K562 (cell line): ENCODE results near the gene CAPN3.

Source experiments
- CTCF ChIP-seq, 3 experiments: IDR thresholded peaks in 2 of 3; conservative IDR thresholded peaks in 1 of 3; 2 replicates each; pipeline ENCODE4 v1.5.1; 2011 to 2012; ENCODE audit warnings: low read length in 3 of 3, mild to moderate bottlenecking in 3 of 3, control low read depth in 2 of 3, improper control_type of control experiment in 1 of 3, inconsistent platforms in 1 of 3, low read depth in 1 of 3, mixed read lengths in 1 of 3, moderate library complexity in 1 of 3; ENCODE audit not compliant: insufficient read depth in 2 of 3
- GABPA ChIP-seq: fragments of 200-800 bp; sonication (Bioruptor generic); conservative IDR thresholded peaks from 2 replicates; pipeline ENCODE4 v1.6.1; 2016; ENCODE audit warnings: low read depth, missing genetic modification characterization, missing compliant biosample characterization
- GMEB1 ChIP-seq: fragments of 250-450 bp; sonication (Bioruptor Pico); IDR thresholded peaks from 2 replicates; pipeline ENCODE4 v1.4.0; 2020; ENCODE audit warnings: mild to moderate bottlenecking
- JUND ChIP-seq, 2 experiments: IDR thresholded peaks; 2 replicates in 1 of 2; 3 replicates in 1 of 2; pipeline ENCODE4 v1.6.1; 2011; ENCODE audit warnings: borderline replicate concordance in 2 of 2, low read depth in 2 of 2, low read length in 2 of 2, improper control_type of control experiment in 1 of 2, missing biosample characterization in 1 of 2, missing genetic modification characterization in 1 of 2, missing genetic modification reagents in 1 of 2
- RAD21 ChIP-seq, 2 experiments: fragments of 250-450 bp in 1 of 2; fragments of 450-650 bp in 1 of 2; sonication (Bioruptor Pico) in 1 of 2; formaldehyde crosslinking in 1 of 2; IDR thresholded peaks in 1 of 2; conservative IDR thresholded peaks in 1 of 2; 2 replicates each; pipeline versions ENCODE4 v1.4.0 to v1.8.0; 2020 to 2022; ENCODE audit warnings: mild to moderate bottlenecking in 2 of 2, moderate library complexity in 1 of 2
- RCOR1 ChIP-seq, 2 experiments: IDR thresholded peaks; 2 replicates each; pipeline ENCODE4 v1.6.1; 2012; ENCODE audit warnings: low read depth in 2 of 2, low read length in 2 of 2, borderline replicate concordance in 1 of 2, improper control_type of control experiment in 1 of 2
- RFX7 ChIP-seq: fragments of 250-450 bp; sonication (Bioruptor Pico); IDR thresholded peaks from 2 replicates; pipeline ENCODE4 v1.5.1; 2021; ENCODE audit warnings: mild to moderate bottlenecking
- TCF7L2 ChIP-seq: fragments of 150-350 bp; IDR thresholded peaks from 2 replicates; pipeline ENCODE4 v1.6.1; 2016; ENCODE audit warnings: low read depth, mild to moderate bottlenecking, low read length, moderate library complexity
- USF2 ChIP-seq: sonication (generic); formaldehyde crosslinking; IDR thresholded peaks from 2 replicates; pipeline ENCODE4 v1.5.0; 2020; ENCODE audit warnings: missing genetic modification reagents
- ZNF140 ChIP-seq: fragments of 250-450 bp; sonication (Bioruptor Pico); IDR thresholded peaks from 2 replicates; pipeline ENCODE4 v1.8.0; 2021; ENCODE audit warnings: moderate library complexity, mild to moderate bottlenecking, inconsistent platforms
- ZNF407 ChIP-seq: fragments of 450-650 bp; IDR thresholded peaks from 2 replicates; pipeline ENCODE4 v1.6.1; 2016; ENCODE audit warnings: low read depth
- TF ChIP-seq, protein P1 (sequence below): fragments of 450-650 bp; formaldehyde crosslinking; IDR thresholded peaks from 2 replicates; pipeline ENCODE4 v1.4.0; 2020; ENCODE audit warnings: mild to moderate bottlenecking, mixed read lengths
- TF ChIP-seq, protein P2 (sequence below), 2 experiments: IDR thresholded peaks; 2 replicates each; pipeline ENCODE4 v1.6.1; 2011; ENCODE audit warnings: borderline replicate concordance in 1 of 2, control low read depth in 1 of 2, low read depth in 1 of 2, low read length in 1 of 2, mild to moderate bottlenecking in 1 of 2, mixed read lengths in 1 of 2, moderate library complexity in 1 of 2; ENCODE audit not compliant: insufficient read depth in 1 of 2, insufficient read length in 1 of 2, poor library complexity in 1 of 2, severe bottlenecking in 1 of 2; ENCODE audit errors: extremely low read depth in 1 of 2
- TF ChIP-seq, protein P3 (sequence below): sonication (generic); formaldehyde crosslinking; IDR thresholded peaks from 2 replicates; pipeline ENCODE4 v1.9.0; 2022; ENCODE audit warnings: mild to moderate bottlenecking, missing genetic modification reagents

DNA sequence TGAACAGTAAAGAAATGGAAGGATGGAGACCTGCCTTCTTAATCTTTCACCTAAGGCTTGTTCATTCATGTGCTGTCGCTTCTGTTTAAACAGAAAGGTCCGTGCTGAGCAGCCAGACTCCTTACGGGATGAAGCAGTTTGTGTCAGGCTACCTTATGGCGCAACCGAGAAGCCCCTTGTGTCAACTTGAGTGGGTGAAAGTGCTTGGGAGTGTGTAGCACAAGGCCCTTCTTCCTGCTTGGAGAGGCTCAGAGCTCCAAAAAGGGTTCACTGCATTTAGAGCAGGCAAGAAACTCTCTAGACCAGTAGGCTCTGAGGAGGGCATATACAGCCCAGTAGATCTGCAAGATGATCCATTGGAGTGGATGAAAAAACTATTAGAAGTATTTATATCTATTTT lies 16.0 kb downstream of the CAPN3 start:
- TF ChIP-seq RAD21 (CRISPR knock-in tag; conservative IDR thresholded peaks at IDR 0.05 in 1 of 2, IDR thresholded peaks at IDR 0.05 in 1 of 2): no peak
- TF ChIP-seq CTCF (IDR thresholded peaks at IDR 0.05 in 2 of 3, conservative IDR thresholded peaks at IDR 0.05 in 1 of 3; ENCODE audit: insufficient read depth in 2 of 3, low read depth in 1 of 3, low read length in 3 of 3): no peak
- TF ChIP-seq, protein P1, sequence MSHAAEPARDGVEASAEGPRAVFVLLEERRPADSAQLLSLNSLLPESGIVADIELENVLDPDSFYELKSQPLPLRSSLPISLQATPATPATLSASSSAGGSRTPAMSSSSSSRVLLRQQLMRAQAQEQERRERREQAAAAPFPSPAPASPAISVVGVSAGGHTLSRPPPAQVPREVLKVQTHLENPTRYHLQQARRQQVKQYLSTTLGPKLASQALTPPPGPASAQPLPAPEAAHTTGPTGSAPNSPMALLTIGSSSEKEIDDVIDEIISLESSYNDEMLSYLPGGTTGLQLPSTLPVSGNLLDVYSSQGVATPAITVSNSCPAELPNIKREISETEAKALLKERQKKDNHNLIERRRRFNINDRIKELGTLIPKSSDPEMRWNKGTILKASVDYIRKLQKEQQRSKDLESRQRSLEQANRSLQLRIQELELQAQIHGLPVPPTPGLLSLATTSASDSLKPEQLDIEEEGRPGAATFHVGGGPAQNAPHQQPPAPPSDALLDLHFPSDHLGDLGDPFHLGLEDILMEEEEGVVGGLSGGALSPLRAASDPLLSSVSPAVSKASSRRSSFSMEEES (CRISPR knock-in tag): no peak
- TF ChIP-seq ZNF140 (CRISPR knock-in tag): no peak
- TF ChIP-seq RFX7 (CRISPR knock-in tag): no peak
- TF ChIP-seq GMEB1 (CRISPR knock-in tag): no peak
- TF ChIP-seq USF2: no peak
- TF ChIP-seq JUND (IDR thresholded peaks at IDR 0.05; ENCODE audit: borderline replicate concordance, low read depth, low read length): no peak
- no peak for TF ChIP-seq JUND (tag; IDR thresholded peaks at IDR 0.05; ENCODE audit: borderline replicate concordance, low read depth, low read length)
- TF ChIP-seq, protein P2, sequence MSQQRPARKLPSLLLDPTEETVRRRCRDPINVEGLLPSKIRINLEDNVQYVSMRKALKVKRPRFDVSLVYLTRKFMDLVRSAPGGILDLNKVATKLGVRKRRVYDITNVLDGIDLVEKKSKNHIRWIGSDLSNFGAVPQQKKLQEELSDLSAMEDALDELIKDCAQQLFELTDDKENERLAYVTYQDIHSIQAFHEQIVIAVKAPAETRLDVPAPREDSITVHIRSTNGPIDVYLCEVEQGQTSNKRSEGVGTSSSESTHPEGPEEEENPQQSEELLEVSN (IDR thresholded peaks at IDR 0.05; ENCODE audit: borderline replicate concordance in 1 of 2, extremely low read depth in 1 of 2, insufficient read depth in 1 of 2, insufficient read length in 1 of 2, low read depth in 1 of 2, low read length in 1 of 2, poor library complexity in 1 of 2, severe bottlenecking in 1 of 2): no peak
- TF ChIP-seq RCOR1 (IDR thresholded peaks at IDR 0.05; ENCODE audit: borderline replicate concordance in 1 of 2, low read depth in 2 of 2, low read length in 2 of 2): no peak
- TF ChIP-seq, protein P3, sequence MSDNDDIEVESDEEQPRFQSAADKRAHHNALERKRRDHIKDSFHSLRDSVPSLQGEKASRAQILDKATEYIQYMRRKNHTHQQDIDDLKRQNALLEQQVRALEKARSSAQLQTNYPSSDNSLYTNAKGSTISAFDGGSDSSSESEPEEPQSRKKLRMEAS (CRISPR knock-in tag): no peak
- TF ChIP-seq ZNF407: no peak
- no peak for TF ChIP-seq GABPA
- TF ChIP-seq TCF7L2: no peak
